Measurements from ENCODE around the gene BACH1.

Gene BACH1

DNA sequence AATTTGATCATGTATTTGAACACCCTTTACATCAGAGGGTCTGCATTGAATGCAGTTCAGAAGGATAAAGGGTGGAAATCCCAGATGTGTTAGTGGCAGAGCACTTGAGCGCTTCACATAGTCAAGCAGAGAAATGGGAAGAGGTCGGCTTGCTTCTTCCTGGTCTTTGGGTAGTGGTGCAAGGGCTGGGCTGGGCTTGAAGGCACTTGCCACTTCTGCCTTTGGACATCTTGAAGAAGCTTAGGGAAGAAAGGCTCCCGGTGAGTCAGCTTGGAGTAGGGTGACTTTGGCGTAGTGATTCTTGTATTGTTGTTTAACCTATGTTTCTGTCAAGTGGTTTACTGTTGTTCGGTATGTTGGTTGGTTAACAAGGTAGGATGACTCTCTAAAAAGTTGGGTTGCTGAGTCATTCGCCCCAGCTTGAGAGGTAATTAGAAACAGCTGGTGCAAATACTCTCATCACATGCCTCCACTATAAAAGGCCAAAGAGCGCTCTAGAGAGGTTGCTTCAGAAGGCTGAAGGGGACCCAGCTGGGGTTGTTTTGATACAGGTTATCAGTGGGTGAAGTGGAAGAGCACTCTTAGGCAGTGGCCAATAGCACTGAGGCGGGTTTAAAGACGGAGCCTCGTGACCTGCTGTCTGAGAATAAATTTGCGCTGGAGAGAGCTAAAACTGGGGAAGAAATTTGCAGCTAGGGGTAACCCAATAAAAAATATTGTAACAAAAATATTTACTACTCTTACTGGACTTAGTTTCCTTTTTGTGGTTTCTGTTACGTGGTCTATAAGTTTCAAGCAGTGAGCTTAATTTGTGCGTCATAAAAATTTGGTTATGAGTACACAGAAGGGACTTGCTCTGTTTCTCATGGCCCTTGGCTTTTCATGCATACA, 1.4 kb downstream of the BACH1 start:
- TF ChIP-seq, protein P1, sequence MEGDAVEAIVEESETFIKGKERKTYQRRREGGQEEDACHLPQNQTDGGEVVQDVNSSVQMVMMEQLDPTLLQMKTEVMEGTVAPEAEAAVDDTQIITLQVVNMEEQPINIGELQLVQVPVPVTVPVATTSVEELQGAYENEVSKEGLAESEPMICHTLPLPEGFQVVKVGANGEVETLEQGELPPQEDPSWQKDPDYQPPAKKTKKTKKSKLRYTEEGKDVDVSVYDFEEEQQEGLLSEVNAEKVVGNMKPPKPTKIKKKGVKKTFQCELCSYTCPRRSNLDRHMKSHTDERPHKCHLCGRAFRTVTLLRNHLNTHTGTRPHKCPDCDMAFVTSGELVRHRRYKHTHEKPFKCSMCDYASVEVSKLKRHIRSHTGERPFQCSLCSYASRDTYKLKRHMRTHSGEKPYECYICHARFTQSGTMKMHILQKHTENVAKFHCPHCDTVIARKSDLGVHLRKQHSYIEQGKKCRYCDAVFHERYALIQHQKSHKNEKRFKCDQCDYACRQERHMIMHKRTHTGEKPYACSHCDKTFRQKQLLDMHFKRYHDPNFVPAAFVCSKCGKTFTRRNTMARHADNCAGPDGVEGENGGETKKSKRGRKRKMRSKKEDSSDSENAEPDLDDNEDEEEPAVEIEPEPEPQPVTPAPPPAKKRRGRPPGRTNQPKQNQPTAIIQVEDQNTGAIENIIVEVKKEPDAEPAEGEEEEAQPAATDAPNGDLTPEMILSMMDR (IDR thresholded peaks at IDR 0.05; ENCODE audit: low read depth, low read length, missing control alignments), result no peak
- in situ Hi-C loops (cut with HindIII; ENCODE audit: low sequenced_read_pairs), result no loop called here
- DNase-seq (ENCODE audit: low read depth), result peak; percentile 94
- peak overlapping the region; percentile 55 for H3K4me3 ChIP-seq (ENCODE audit: low read depth, low read length)

DNA sequence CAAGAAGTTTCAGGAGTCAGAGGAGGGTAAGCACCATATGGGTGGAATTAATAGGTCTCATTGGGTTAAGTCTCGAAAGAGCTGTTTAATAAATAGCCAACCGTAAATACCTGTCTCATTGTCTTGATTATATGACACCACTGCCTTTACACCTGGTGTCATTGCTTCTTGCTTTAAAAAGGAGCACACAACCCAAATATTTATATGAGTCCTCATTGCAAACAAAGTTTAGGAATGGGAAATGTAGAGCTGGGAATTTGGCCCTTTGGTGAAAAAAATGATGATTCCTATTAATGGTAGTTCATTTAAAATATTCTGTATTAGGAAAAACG, 2.1 kb downstream of the BACH1 start:
- in situ Hi-C loops (cut with HindIII; ENCODE audit: low sequenced_read_pairs), result no loop called here
- H3K4me3 ChIP-seq (ENCODE audit: low read depth, low read length), result peak overlapping the region; percentile 55
- no peak for DNase-seq (ENCODE audit: low read depth)
- TF ChIP-seq, protein P1 (IDR thresholded peaks at IDR 0.05; ENCODE audit: low read depth, low read length, missing control alignments), result no peak

DNA sequence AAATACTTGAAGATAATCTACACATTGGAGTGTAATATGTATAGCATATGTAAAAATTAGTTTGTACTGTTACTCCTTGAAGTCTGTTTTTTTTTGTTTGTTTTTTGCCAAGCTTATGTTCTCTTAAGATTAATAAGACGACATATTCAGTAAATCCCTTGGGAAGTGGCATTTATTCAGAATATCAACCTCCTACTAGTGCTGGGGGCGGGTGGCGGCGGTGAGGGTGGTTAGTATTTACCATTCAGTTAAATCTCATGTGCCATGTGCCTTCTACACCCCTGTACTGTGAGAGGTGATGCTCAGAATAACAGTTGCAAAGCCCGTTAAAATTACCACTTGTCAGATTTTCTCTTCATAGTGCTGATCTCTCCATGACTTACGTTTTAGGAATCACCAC, 3.0 kb downstream of the BACH1 start:
- no peak for DNase-seq (ENCODE audit: low read depth)
- TF ChIP-seq, protein P1 (IDR thresholded peaks at IDR 0.05; ENCODE audit: low read depth, low read length, missing control alignments), result no peak
- in situ Hi-C loops (cut with HindIII; ENCODE audit: low sequenced_read_pairs), result no loop called here
- H3K4me3 ChIP-seq (ENCODE audit: low read depth, low read length), result peak overlapping the region; percentile 55

DNA sequence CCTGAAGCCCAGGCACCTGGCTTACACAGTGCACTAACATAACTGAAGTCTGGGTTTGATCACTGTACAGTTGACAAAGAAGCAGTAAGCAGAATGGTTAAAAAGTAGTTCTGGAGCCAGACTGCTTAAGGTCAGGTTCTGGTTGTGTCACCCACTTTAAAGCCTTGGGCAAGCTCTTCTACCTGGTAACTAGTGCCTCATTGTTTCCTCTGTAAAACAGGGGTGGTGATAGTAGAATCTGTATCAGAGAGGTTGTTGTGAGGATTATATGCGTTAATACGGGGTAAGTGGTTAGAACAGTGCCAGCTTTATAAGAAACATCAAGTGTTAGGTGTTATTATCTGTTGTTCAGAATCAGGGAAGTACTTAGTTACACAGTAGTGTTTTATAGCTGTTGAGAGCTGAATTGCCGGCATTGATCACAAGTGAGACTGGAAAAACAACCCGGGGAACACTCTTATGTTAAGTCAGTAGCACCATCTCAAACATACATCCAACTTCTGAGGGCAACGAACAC, 3.7 kb downstream of the BACH1 start:
- TF ChIP-seq, protein P1 (IDR thresholded peaks at IDR 0.05; ENCODE audit: low read depth, low read length, missing control alignments), result no peak
- H3K4me3 ChIP-seq (ENCODE audit: low read depth, low read length), result peak overlapping the region; percentile 17
- in situ Hi-C loops (cut with HindIII; ENCODE audit: low sequenced_read_pairs), result no loop called here

DNA sequence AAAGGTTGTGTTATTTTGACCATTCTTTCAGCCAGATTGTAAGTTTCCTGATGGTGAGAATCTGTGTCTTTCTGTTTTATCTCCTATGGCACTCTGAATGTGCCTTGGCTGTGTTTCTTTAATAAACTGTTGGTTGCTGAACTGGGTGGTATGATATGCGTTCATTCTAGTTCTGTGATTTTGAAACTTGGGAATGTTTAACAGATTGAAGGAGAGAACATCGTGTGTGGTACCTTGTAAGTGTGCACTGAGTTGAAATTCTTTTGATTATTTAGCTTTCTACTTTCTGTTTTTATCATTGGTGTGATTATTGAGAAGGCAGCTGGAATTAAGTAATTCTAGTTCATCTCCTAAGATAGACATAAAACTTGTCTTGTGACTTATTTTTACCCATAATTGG, 4.6 kb downstream of the BACH1 start:
- TF ChIP-seq, protein P1 (IDR thresholded peaks at IDR 0.05; ENCODE audit: low read depth, low read length, missing control alignments), result no peak
- in situ Hi-C loops (cut with HindIII; ENCODE audit: low sequenced_read_pairs), result no loop called here
- H3K4me3 ChIP-seq (ENCODE audit: low read depth, low read length), result no peak overlapping the region

More for the DNA sequence above, 3.7 kb downstream of the BACH1 start:
- no peak for DNase-seq (ENCODE audit: low read depth)

DNA sequence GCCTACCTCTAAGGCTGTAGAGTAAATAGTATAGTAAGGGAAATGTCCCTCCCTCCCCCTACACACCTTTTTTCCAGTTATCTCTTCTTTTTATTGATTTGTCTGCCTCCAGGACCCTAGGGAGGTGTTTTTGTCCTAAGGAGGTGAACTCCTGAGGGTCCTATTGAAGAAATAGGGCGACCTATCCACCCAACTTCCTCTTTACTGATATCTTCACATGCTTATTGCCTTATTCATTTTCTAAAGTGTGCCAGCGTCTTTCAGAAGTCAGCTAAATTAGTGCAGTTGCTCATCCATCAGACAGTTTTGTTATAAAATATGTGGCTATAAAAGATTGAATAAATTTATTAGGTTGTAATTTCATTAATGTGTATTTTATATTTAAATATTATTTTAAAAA, 5.9 kb downstream of the BACH1 start:
- TF ChIP-seq, protein P1 (IDR thresholded peaks at IDR 0.05; ENCODE audit: low read depth, low read length, missing control alignments), result no peak
- H3K4me3 ChIP-seq (ENCODE audit: low read depth, low read length), result no peak overlapping the region
- in situ Hi-C loops (cut with HindIII; ENCODE audit: low sequenced_read_pairs), result no loop called here
- DNase-seq (ENCODE audit: low read depth), result no peak

More for the DNA sequence above, 4.6 kb downstream of the BACH1 start:
- DNase-seq (ENCODE audit: low read depth), result no peak
